NCI-H128 (cell line): Measurements from ENCODE around the gene TIPARP.
"Not testable (repeated sequence)": the region's sequence is repeated elsewhere in the genome, so short reads cannot be mapped to it uniquely, and the experiment has no call there.

Source experiments
- DNase-seq: peaks from one replicate; lab custom pipeline; 2025; ENCODE audit not compliant: unreplicated experiment; lab: John Stamatoyannopoulos, UW

The TIPARP gene

DNA sequence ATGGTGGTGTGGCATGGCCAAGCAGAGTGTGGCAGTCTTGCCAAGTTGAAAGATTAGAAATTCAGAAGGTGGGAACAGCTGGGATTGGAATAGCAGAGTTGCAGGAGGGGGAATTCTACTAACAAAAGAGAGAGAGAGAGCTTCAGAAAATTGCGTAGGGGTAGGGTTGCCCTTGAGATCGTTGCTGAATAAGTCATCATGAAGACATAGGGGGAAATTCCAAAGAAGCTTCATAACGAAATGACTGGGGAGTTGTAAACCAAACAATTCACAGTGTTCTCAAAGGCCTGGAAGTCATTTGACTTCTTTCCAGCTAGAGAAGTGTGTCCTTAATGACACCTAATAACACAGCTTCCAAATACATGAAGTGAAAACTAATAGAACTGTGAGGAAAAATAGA lies 26.3 kb upstream of the TIPARP start:
- no peak for DNase-seq

- no peak for DNase-seq
Measured at GRCh38 chr3:156649681-156650080, 24.7 kb upstream of the TIPARP start.

DNA sequence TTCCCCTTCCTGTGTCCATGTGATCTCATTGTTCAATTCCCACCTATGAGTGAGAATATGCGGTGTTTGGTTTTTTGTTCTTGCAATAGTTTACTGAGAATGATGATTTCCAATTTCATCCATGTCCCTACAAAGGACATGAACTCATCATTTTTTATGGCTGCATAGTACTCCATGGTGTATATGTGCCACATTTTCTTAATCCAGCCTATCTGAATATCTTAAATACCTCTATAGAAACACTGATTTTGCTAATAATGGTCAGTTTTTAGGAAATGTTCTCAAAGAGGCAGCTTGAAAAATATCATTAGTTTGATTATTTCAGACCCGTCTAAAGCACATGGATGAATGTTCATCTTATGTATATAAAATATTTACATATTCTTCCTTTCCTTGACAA lies 21.7 kb upstream of the TIPARP start:
- not testable (repeated sequence) for DNase-seq

DNA sequence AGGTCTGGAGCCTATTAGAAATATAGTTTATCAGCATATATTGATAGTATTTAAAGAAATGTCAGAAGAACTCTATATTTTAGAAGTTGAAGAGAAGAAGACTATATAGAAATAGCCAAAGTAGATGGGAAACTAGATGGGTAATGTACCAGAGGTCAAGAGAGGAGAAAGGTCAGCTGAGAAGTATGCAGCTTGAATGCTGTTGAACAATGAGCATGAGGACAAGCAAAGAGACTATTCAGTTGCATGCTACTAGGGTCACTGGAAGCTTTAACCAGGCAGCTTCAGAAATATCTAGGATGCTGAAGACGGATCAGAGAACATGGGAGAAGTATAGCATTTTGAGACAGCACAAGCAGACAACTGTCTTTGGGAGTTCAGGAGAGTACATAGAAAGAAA lies 19.6 kb upstream of the TIPARP start:
- no peak for DNase-seq

- DNase-seq, result no peak
Measured at GRCh38 chr3:156655819-156656550, 18.4 kb upstream of the TIPARP start.

- DNase-seq, result no peak
Measured at GRCh38 chr3:156657440-156657839, 16.9 kb upstream of the TIPARP start.

GRCh38 chr3:156657862-156658731 lies 16.3 kb upstream of the TIPARP start:
- no peak for DNase-seq

DNA sequence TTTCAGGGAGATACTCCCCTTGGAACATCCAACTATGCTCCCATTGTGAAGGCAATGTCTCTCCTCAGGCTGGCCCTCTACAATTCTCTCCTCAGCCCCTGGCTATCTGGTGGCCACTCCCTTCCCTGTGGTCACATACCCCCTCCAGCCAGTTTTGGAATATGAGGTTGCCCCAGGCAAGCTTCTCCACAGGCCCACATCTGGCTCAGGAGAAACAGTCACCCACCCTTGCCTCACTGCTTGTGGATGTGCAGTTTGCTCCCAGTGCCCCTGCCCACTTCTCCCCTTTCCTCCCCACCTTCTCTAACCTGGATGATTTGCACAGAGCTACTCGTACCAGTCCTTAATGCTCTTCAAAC lies 15.7 kb upstream of the TIPARP start:
- DNase-seq, result no peak

- no peak for DNase-seq
Measured at GRCh38 chr3:156659260-156659659, 15.1 kb upstream of the TIPARP start.

DNA sequence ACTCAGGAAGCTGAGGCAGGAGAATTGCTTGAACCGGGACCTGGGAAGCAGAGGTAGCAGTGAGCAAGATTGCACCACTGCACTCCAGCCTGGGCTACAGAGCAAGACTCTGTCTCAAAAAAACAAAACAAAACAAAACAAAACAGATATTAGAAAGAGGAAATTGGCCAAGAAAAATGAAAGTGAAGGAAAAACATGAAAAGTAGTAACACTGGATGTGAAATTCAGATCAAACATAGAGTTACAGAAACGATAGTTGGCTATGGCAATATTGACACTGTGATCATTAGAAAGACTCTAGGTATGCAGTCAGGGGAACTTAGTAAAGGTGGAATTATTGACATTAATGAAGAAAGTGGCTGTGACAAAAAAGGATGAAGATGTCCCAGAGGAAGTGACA lies 13.2 kb upstream of the TIPARP start:
- DNase-seq, result no peak

DNA sequence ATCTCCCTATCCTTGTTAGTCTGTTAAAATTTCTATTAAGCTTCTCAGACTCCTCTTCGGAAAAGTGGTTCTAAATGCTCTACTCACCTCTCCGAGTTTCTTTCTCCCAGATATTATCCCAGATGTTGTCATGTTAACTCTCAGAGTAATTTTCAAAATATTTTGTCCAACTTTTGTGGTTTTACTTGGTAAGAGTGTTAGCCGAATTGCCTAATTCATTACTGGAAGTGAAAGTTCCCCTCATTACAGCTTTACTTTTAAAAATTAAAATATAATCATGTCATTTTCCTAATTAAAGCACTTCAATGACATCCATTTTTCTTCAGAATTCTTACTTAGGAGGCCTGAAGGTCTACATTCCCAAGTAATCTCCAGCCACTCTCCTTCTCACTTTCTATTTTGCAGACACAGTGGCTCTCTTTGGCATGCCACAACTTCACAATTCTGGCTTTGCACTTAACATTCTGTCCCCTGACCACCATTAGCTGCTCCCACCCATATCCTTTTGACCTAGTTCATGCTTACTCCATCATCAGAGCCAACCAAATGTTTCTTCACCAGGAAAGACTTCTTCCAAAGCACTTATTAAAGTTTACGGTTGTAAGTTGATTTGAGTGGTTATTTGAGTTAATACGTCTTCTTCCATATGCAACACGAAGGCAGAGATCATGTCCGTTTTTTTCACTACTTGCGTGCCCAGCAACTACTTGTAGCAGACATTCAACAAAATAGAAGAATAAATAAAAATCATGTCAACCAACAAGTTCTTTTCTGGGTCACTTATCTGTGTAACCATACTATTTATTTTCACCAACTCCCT lies 10.2 kb upstream of the TIPARP start:
- DNase-seq, result no peak

DNA sequence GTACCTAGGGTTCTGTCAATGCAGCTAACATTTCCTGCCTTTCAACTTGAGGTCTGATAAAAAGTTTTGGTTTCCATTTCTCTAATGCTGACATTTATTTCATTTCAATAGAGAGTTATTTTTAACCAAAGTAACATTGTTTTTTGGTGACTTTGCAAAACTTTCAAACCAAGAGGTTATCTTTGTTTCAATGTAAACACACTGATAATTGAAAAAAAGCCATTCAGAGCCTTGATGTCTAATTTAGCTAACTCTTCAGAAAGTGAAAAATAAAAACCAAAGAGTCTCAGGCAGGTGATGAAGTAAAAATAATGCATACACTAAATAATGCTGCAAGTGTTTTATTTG lies 9.6 kb upstream of the TIPARP start:
- DNase-seq, result no peak

DNA sequence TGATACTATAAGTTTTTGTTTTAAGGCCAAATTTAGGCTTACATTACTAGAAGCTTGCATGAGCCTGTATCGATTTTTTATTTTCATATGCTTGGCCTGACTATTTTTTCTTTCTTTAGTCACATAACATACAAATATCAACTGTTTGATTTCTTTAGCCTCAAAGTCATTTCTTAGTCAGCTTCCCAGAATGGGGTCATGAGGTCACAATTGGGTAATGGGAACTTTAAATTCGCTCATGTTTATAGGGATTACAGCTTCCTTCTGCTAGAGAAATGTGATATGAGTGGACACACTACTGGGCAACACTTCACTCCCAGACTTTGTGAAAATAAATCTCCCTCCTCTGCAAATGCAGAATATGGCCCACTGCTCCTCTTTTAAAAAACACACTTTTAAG lies 9.1 kb upstream of the TIPARP start:
- no peak for DNase-seq

GRCh38 chr3:156666073-156666472 lies 8.3 kb upstream of the TIPARP start:
- no peak for DNase-seq

DNA sequence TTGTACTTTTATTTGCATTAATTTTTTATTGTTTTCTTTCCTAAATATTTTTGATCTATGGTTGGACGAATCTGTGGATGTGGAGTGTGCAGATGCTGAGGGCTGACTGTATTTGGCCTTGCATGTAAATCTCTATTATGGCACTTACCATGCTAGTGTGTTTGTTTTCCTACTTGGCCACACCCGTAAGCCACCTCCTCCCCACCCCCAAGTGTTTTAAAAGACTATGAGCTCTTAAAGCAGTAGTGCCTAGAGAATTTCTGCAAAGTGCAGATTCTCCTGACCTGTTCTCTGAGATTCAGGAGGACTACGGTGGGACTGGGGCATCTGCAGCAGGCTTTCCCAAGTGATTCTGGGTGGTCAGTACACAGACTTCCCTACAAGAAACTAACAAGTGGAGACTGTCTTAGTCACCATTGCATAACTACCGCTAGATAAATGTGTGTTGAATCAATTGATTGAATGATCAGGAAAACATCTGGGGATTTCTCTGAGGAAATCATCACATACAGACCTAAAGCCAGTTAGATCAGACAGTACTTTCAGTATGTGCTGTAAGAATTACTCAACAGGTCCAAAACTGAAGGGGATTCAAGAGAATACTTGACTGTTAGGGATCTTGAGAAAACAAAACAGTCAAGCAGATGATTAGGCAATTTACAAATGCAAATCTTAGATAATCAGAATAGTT lies 6.2 kb upstream of the TIPARP start:
- DNase-seq, result no peak

DNA sequence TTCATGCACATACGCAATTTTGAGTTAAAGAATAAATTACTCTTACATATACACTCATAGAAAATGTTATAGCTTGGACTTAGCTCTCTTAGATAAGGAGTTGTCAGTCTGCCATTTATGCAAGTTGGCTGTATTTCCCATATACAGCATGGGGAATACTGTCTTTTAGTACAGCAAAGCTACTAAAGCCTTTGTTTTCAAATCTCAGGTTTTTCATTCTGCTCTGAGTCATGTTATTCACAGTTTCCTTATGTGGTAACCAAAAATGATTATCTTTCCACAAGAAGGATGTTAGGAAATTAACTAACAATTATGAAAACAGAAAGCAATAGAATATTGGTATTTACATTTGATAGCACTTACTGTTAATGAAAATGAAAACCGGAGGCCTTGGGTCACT lies 4.3 kb upstream of the TIPARP start:
- DNase-seq, result no peak

GRCh38 chr3:156670652-156671051 lies 3.7 kb upstream of the TIPARP start:
- no peak for DNase-seq

DNA sequence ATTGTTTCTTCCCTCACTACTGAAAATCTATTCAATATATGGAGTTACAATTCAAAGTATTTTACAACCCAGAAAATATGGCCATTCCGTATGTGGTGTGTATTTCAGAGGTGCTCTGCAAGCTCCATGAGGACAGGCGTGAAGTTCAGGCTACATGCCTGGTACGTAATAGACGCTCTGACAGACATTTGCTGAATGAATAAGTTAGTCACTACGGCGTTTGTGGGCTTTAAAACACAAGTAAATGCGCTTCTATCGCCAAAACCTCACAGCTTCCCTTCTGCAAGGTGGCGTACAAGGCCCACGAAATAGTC lies 701 bp upstream of the TIPARP start:
- no peak for DNase-seq

- DNase-seq, result no peak
Measured at GRCh38 chr3:156674911-156675829, 780 bp downstream of the TIPARP start.
